IPS DF 4.7 (cell line): ENCODE measurements around the gene ING3.
"Not testable (repeated sequence)": the region's sequence is repeated elsewhere in the genome, so short reads cannot be mapped to it uniquely, and the experiment has no call there.

Source experiments
- DNase-seq: peaks from one replicate; pipeline ENCODE4 v3.0.0-alpha.2; 2013; ENCODE audit warnings: low spot score; ENCODE audit errors: extremely low read depth

Gene ING3

GRCh38 chr7:121002048-121002756 lies 51.6 kb downstream of the ING3 start:
- DNase-seq = no peak

GRCh38 chr7:121002757-121003200 lies 52.2 kb downstream of the ING3 start:
- DNase-seq = no peak

GRCh38 chr7:121003986-121004685 lies 53.6 kb downstream of the ING3 start:
- no peak for DNase-seq

- DNase-seq = not testable (repeated sequence)
Measured at GRCh38 chr7:121005058-121005457, 54.5 kb downstream of the ING3 start.

- DNase-seq = no peak
Measured at GRCh38 chr7:121005996-121006584, 55.5 kb downstream of the ING3 start.

GRCh38 chr7:121006711-121007315 lies 56.2 kb downstream of the ING3 start:
- DNase-seq = no peak

GRCh38 chr7:121008816-121009215 lies 58.2 kb downstream of the ING3 start:
- no peak for DNase-seq

GRCh38 chr7:121011401-121011800 lies 60.8 kb downstream of the ING3 start:
- DNase-seq = no peak

GRCh38 chr7:121012170-121012874 lies 61.7 kb downstream of the ING3 start:
- no peak for DNase-seq

- no peak for DNase-seq
Measured at GRCh38 chr7:121012919-121013318, 62.3 kb downstream of the ING3 start.

GRCh38 chr7:121015560-121015959 lies 65.0 kb downstream of the ING3 start:
- DNase-seq = no peak

- DNase-seq = no peak
Measured at GRCh38 chr7:121016966-121017365, 66.4 kb downstream of the ING3 start.

GRCh38 chr7:121017586-121017985 lies 67.0 kb downstream of the ING3 start:
- DNase-seq = no peak

GRCh38 chr7:121019018-121019417 lies 68.4 kb downstream of the ING3 start:
- DNase-seq = no peak

- DNase-seq = no peak
Measured at GRCh38 chr7:121020249-121020988, 69.8 kb downstream of the ING3 start.

GRCh38 chr7:121020989-121021969 lies 70.7 kb downstream of the ING3 start:
- DNase-seq = no peak

GRCh38 chr7:121023194-121023593 lies 72.6 kb downstream of the ING3 start:
- no peak for DNase-seq

GRCh38 chr7:121023683-121024511 lies 73.3 kb downstream of the ING3 start:
- no peak for DNase-seq

GRCh38 chr7:121024611-121025010 lies 74.0 kb downstream of the ING3 start:
- no peak for DNase-seq
